ENCODE results near the gene CERS6.

DNA sequence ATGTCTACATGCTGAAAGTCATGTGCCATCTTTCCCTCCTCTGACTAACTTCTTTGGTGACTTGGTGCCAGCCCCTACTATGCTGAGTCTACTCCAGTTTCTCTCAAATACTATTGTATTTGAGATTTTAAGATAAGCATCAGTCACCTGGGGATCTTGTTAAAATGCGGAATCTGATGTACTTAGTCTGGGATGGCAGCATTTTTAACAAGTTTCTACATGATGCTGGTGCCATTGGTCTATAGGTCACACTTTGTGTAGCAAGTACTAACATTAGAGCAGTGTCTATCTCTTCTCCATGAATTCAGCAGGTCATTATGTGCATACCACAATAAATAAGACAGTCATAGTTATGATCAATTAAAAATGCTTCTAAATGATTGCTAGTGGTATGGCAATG lies 106.9 kb downstream of the CERS6 start:
- TF ChIP-seq POLR2AphosphoS5 (IDR thresholded peaks at IDR 0.05) (no peak), CTCF (IDR thresholded peaks at IDR 0.05 in 8 of 11, conservative IDR thresholded peaks at IDR 0.05 in 3 of 11) (no peak)

Measured in spleen (tissue), 7 donors.